ENCODE results near the gene SLC43A2.
"Not testable (repeated sequence)": the region's sequence is repeated elsewhere in the genome, so short reads cannot be mapped to it uniquely, and the experiment has no call there.

SLC43A2 gene

GRCh38 chr17:1627982-1628855 lies at the start of gene SLC43A2:
SLC43A2 (minus strand) TSS chr17:1628834; CDS start chr17:1627874, 960 bp downstream.
- DNase-seq (ENCODE audit: low read depth), result peak; percentile 70

GRCh38 chr17:1676401-1676800 lies 47.8 kb upstream of the SLC43A2 start:
- DNase-seq (ENCODE audit: low read depth), result no peak

GRCh38 chr17:1673041-1673785 lies 44.6 kb upstream of the SLC43A2 start:
- no peak for DNase-seq (ENCODE audit: low read depth)

GRCh38 chr17:1663934-1664333 lies 35.3 kb upstream of the SLC43A2 start:
- DNase-seq (ENCODE audit: low read depth), result not testable (repeated sequence)

GRCh38 chr17:1661045-1661444 lies 32.4 kb upstream of the SLC43A2 start:
- DNase-seq (ENCODE audit: low read depth), result no peak

GRCh38 chr17:1658100-1658499 lies 29.5 kb upstream of the SLC43A2 start:
- no peak for DNase-seq (ENCODE audit: low read depth)

GRCh38 chr17:1653735-1654134 lies 25.1 kb upstream of the SLC43A2 start:
- DNase-seq (ENCODE audit: low read depth), result no peak

- DNase-seq (ENCODE audit: low read depth), result not testable (repeated sequence)
These were observed 24.2 kb upstream of the SLC43A2 start for GRCh38 chr17:1652794-1653193.

GRCh38 chr17:1651559-1651844 lies 22.9 kb upstream of the SLC43A2 start:
- no peak for DNase-seq (ENCODE audit: low read depth)

GRCh38 chr17:1650731-1651558 lies 22.3 kb upstream of the SLC43A2 start:
- DNase-seq (ENCODE audit: low read depth), result no peak

- DNase-seq (ENCODE audit: low read depth), result no peak
These were observed 21.3 kb upstream of the SLC43A2 start, which contains the start of gene RILP for GRCh38 chr17:1649844-1650501. RILP (minus strand) TSS chr17:1649866; CDS start chr17:1649804, 62 bp downstream.

GRCh38 chr17:1648963-1649843 lies 20.6 kb upstream of the SLC43A2 start:
- peak; percentile 89 for DNase-seq (ENCODE audit: low read depth)

- DNase-seq (ENCODE audit: low read depth), result no peak
These were observed 19.7 kb upstream of the SLC43A2 start for GRCh38 chr17:1648173-1648962.

GRCh38 chr17:1647802-1648171 lies 19.2 kb upstream of the SLC43A2 start:
- DNase-seq (ENCODE audit: low read depth), result no peak

- no peak for DNase-seq (ENCODE audit: low read depth)
These were observed 17.7 kb upstream of the SLC43A2 start for GRCh38 chr17:1646199-1646875.

GRCh38 chr17:1645207-1646171 lies 16.9 kb upstream of the SLC43A2 start, which contains the start of gene SCARF1:
SCARF1 (minus strand) TSS chr17:1645732; CDS start chr17:1645697, 35 bp downstream.
- DNase-seq (ENCODE audit: low read depth), result no peak

- DNase-seq (ENCODE audit: low read depth), result no peak
These were observed 16.0 kb upstream of the SLC43A2 start for GRCh38 chr17:1644493-1645206.
